Right lobe of liver (tissue), 4 donors: ENCODE data around the gene SLC6A9.

ENCODE experiments used
- CTCF ChIP-seq, 4 donors: fragments of 200-600 bp in 3 of 4; fragments of 450-650 bp in 1 of 4; IDR thresholded peaks; one replicate each; pipeline versions ENCODE4 v1.5.1 to v1.8.0; 2016 to 2022; ENCODE audit warnings: antibody characterized with exemption in 4 of 4, mild to moderate bottlenecking in 2 of 4
- POLR2A ChIP-seq: fragments of 450-650 bp; IDR thresholded peaks from one replicate; pipeline ENCODE4 v1.6.1; 2017; ENCODE audit warnings: antibody characterized with exemption, mild to moderate bottlenecking
- donor health status: DM: no; HTN: no; CAD: no.
- donor health status: DM: no; HTN: no; CAD: no.
- donor health status: DM: no; HTN: yes; CAD: no.

GRCh38 chr1:44012404-44012803, 18.9 kb downstream of the SLC6A9 start:
- TF ChIP-seq CTCF (IDR thresholded peaks at IDR 0.05) (no peak), POLR2A (no peak)
